NOMO-1 (cell line): Measurements from ENCODE around the gene CPLANE2.
"Not testable (repeated sequence)": the region's sequence is repeated elsewhere in the genome, so short reads cannot be mapped to it uniquely, and the experiment has no call there.

ENCODE experiments used
- DNase-seq, 2 experiments: peaks; one replicate each; lab custom pipeline; 2025; ENCODE audit not compliant: unreplicated experiment in 2 of 2; lab: John Stamatoyannopoulos, UW

The CPLANE2 gene

GRCh38 chr1:16210581-16210980 lies 26.4 kb downstream of the CPLANE2 start:
- DNase-seq = no peak

- no peak for DNase-seq
Measured at GRCh38 chr1:16209847-16210407, 27.1 kb downstream of the CPLANE2 start.

DNA sequence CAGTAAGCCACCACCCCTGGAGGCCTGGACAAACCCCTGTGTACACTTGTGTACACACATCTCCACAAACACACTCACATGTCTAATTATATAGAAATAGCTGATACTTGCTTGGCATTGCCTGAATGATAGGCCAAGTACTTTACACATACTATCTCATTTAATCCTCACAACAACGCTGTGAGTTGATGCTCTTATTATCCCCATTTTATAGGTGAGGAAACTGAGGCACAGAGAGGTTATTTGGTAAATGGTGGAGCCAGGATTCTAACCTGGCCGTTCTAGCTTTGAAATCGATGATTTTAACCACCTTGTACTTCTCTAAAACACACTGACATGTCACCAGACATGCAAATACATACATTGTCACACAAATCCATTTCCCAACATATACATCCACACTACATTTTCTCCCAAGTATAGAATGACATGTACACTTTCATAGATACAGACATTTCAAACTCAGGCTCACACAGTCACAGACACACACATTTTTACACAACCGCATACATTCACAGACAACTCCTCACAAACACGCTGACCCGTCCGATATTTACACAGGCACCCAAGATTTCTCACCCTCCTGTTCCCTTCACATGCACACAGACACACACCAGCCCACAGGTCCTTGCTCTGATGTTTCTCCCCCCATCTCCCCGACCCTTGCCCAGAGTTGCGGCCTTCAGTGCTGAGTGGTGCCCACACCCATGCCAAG lies 27.7 kb downstream of the CPLANE2 start:
- DNase-seq = no peak

DNA sequence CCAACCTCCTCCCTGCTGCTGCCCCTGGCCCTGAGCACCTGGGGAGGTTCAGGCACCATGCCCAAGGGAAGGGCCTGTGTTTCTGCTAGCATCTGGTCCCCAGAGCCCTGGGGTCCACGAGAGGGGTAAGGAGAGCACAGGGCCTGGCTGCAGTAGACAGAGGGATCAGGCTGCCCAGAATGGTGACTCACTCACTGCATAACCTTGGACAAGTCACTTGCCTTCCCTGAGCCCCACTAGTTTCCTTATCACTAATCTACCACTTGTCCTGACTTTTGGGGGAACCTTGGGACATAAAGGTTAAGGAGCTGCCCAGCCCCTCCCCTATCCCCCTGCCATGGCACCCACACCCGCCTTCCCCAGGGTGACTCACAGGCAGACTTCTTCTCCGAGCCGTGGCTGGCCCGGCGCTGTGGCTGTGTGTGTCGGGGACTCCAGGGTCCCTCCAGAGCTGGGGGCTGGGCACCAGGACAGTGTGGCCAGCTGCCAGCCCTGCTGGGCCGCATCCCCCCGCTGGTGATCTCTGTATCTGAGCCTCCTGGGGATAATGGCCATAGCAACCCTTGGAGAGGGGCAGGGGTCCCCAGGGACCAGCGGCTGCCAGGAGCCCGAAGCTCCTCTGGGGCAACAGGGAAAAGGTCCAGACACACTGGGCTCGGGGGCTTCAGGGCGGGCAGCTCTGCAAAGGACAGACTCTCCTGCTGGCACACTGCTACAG lies 28.6 kb downstream of the CPLANE2 start:
- no peak for DNase-seq

- peak in 1 of 2 experiments; percentile 17 for DNase-seq
Measured at GRCh38 chr1:16207318-16208269, 29.4 kb downstream of the CPLANE2 start.

GRCh38 chr1:16206547-16207317 lies 30.3 kb downstream of the CPLANE2 start:
- peak; percentile 95 to 96 for DNase-seq

DNA sequence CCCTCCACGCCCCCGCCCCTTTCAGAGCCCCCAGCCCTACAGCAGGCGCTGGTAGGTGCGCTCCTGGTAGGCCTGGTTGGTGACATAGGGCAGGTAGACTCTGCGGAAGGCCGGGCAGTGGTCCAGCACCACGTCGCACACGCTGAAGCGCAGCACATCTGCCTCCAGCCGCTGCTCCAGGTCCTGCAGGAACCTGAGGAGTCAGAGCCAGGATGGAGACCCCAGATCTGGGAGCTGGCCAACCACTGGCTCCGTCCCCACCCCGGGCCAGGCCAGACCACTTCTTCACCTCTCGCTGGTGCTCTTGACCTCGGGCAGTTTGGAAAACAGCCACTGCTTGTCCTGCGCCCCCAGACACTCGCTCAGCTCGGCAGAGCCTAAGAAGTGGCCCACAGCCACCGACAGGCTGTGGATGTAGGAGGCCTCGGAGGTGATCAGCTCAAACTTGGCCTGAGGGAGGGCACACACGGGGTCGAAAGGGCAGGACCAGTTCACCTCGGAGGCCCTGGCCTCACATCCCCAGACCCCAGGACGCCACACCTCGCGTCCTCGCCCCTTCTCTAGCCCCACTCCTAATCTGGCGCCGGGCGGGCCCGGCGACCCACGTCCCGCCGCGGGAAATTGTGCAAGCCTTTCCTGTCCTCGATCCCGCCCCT lies 31.0 kb downstream of the CPLANE2 start:
- no peak for DNase-seq

DNA sequence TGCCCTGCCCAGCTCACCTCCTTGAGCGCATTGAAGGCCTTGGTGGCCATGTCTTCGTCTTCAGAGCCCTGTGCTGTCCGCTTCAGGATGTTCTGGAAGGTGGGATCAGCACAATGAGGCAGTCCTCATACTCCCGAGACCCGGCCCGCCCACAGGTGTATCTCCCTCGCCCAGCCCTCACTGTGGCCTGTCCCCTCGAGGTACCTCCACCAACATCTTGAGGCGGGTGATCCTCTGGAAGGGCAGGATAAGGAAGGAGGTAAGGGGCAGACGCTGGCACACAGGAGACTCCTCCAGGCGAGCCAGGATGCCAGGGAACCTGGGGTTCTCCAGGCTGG lies 31.7 kb downstream of the CPLANE2 start:
- no peak for DNase-seq

DNA sequence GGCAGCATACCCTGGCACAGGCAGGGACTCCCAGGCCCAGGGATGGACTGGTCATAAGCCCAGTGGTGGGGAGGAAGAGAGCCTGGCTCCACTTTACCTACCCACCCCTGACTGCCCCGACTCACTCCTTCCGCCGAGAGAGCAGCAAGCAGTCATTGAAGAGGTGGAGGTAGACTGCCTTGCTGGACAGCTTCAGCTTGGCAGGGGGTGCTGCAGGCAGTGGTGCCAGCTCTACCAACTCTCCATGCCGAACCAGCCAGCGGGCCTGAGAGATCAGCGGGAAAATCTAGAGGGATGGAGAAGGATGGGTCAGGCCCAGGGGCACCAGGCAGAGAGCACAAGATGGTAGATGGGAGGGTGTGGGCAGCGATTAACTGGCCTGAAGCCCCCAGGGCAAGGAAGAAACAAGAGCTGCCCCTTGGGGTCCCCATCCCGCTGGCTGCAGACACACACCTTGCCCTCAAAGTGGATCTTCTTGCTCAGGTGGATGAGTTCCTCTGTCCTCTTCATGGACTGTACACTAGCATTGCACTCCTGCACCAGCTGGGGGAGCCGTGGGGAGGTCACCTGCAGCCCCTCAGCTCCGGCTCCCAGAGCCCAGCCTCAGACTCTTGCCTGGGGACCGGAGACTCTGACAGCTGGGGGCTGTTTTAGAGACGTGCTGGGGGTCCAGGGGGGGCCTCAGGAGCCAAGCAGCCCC lies 32.2 kb downstream of the CPLANE2 start:
- DNase-seq = no peak

DNA sequence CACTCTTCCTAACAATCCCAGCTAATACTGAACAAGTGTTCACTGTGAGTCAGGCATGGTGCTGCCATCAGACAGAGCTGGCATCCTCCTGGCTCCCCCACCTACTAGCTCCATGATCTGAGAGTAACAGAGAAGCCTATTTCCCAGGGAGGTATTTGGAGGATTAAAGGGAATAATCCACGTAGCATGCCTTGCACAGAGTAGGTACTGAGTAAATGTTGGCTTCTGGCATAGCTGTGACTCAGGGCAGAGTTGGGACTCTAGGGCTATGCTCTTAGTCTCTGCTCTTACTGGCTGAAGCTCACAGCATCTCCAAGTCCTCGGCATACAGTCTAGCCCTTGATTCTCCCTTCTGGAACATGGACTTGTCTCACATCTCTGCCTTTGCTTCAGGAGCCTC lies 32.8 kb downstream of the CPLANE2 start:
- DNase-seq = no peak

DNA sequence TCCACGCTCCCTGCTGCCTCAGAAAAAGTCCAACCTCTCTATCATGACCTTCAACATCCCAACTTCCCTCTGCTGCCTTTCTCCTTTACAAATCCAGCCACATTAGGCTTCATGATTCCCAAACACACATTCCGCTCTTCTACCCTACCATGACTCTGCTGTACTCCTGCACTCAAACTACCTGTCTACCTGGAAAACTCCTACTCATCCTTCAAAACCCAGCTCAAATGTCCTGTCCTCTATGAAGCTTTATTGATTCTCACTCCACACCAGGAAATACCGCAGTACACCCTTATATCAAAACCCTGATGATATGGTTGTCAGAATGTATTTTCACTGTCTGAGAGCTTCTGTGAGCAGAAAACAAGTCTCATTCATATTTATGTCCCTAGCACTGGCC lies 33.4 kb downstream of the CPLANE2 start:
- DNase-seq = no peak

DNA sequence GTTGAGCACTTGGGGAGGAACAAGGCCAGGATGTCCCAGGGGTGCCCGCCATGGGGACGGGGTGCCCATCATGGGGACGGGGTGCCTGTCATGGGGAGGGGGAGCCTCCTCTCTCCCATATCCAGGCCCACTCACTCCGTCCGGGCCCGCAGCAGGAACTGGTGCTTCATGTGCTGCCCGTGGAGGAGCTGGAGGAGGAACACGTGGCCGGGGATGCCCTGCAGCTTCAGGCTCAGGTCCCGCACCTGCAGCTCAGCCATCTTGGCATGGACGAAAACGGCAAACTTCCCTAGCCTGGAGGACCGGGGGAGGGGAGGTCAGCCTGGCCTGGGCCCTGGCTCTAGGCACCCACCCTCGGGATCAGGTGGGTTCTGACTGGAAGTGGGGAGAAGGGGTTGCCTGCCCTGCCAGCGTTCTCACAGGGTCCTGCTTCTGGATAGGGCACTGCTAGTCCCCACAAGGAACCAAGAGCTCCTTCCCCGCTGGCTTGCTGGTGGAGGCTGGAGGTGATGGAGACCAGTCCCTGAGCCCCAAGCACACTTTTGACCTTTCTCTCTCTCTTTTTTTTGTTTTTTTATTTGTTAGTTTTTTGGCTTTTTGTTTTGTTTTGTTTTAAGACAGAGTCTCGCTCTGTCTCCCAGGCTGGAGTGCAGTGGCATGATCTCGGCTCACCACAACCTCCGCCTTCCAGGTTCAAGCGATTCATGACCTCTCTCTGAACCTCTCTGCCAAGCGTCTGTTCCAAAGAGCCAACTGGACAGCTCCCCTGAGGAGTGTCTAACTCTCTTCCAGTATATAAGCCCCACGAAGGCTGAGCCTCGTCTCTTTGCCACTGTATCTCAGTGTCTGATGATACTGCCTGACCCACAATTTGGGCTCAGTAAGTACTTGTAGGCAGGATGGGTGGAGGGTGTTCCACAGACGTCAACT lies 34.4 kb downstream of the CPLANE2 start:
- DNase-seq = no peak

DNA sequence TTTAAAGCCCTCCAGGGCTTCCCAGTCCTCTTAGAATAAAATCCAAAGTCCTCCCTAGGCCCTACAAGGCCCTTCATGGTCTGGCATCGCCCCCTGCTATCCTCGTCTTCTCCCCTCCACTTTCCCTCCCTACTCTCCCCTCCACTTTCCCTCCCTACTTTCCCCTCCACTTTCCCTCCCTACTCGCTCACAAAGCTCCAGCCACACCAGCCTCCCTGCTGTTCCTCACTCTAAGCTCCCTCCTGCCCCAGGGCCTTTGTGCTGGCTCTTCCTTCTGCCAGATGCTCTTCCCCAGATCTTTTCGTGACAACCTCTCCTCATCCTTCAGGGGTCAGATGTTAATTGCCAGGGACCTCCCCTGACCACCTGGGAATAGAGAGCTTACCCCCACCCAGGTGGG lies 37.3 kb downstream of the CPLANE2 start:
- no peak for DNase-seq

- DNase-seq = no peak
Measured at GRCh38 chr1:16199157-16199501, 37.9 kb downstream of the CPLANE2 start.

DNA sequence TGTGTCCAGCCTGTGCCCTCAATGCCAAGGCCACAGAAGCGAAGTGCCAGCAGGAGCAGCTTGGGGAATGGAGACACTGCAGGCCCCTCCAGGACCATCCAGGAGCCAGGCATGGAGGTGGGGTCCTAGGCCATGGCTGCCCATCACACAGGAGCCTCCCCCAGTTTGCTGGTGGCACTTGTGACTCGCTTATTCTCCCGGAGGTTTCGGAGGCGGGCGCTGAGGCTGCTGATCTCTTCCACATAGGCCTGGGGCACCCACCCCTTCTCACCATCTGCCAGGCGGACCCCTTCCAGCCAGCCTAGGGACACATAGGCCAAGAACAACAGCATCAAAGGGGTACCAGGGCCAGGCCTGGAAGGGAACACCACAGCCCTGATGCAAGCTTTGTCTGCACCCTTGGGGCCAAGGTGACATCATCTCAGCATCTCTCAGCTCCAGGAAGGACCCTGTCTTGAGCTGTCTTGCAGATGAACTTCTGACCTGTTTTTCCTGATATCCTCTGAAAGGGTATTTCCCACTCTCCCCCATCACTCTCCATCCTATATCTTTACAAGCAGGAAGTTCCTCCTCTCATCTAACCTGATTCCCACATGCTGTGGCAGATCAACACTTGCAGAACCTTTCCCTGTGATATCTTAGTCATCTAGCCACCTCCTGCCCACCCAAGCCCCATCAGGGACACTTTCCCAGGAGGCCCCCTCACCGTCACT lies 38.4 kb downstream of the CPLANE2 start:
- no peak for DNase-seq

GRCh38 chr1:16196874-16197273 lies 40.1 kb downstream of the CPLANE2 start:
- DNase-seq = no peak

DNA sequence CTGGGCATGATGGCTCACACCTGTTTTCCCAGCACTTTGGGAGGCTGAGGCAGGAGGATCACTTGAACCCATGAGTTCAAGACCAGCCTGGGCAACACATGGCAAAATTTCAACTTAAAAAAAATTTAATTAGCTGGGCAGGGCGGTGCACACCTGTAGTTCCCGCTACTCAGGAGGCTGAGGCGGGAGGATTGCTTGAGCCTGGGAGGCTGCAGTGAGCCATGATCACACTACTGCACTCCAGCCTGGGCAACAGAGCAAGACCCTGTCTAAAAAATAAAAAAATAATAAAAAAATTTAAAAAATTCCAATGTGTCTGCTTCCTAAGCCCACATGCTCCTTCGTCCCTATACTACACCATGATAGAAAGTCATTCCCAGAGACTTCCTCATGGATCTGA lies 40.8 kb downstream of the CPLANE2 start:
- not testable (repeated sequence) for DNase-seq

DNA sequence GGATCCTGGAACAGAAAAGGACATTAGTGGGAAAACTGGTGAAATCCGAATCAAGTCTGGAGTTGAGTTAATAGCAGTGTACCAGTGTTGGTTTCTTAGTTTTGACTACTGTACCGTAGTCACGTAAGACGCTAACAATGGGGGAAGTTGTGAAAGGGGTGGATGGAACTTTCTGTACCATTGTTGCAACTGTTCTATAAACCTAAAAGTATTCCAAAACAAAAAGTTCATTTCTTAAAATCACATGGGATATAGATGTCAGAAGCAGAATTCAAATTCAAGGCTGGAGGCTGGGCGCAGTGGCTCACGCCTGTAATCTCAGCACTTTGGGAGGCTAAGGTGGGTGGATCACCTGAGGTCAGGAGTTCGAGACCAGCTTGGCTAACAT lies 41.5 kb downstream of the CPLANE2 start:
- peak in 1 of 2 experiments; percentile 8 for DNase-seq
